Fibroblast of peridontal ligament (primary cell): Measurements from ENCODE around the gene MAML3.

ENCODE experiments used
- DNase-seq: peaks from one replicate; pipeline ENCODE4 v3.0.0-alpha.2; 2010; ENCODE audit errors: extremely low read depth

Gene MAML3

DNA sequence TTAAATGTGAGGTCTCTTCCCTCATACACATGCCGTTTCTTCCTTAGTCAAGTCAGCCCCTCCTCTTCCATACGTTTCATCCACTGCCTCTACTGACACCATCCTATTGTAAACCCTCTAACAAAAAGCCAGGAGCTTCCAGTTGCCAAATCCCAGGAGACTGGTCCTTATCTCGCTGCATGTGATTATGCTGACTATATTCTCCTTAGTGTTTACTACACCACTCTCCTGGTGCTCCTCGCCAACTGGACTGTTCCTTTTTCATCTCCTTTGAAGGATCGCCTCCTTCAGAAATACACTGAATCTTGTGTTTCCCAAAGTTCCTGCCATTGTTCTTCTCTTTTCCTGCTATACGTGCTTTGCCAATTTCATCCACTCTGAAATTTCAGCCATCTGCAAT is 27.7 kb downstream of the MAML3 start:
- no peak for DNase-seq

DNA sequence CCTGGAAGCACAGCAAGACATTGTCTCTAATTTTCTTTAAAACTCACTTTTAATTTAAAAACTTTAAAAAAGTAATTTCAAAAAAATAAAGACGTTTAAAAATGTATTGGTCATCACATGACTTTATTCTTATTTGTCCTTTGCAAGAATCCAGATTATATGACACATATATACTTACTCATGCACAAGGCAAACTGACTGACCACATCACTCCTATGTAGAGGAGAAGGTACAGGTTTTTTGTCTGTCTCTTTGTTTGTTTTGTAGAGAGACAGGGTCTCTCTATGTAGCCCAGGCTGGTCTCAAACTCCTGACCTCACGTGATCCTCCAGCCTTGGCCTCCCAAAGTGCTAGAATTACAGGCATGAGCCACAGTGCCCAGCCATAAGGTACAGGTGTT is 28.6 kb downstream of the MAML3 start:
- no peak for DNase-seq

DNA sequence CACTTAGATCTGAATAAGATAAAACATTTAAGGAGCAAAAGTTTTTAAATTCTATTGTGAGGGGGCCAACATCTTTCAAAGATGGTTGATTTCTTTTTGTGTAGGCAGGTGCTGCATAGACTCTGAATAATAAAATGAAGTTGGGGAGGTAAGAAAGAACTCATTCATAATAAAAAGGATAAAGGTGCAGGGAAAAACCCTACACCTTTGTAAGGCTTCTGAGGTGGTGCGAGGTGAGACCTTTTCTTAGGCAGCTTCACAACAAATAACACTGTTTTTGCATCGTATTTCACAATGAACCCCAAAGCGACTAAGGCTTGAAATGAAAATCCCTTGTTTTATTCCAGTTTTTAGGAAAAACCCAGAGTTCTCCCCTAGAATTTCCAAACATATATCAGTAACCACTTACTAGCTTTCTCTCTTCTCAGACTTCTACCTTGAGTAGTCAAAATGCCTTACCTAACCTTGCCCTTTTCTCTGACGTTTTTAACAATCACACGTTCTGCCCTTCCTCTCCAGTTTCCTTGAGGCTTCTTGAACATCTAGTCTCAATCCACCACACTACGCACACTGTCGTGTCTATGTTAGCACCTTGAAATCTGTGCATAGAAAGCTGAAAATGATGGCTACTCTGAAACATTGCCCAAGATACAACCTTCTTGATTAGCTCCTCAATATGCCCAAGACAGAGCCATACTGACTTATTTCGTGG is 30.2 kb downstream of the MAML3 start:
- DNase-seq, result no peak

DNA sequence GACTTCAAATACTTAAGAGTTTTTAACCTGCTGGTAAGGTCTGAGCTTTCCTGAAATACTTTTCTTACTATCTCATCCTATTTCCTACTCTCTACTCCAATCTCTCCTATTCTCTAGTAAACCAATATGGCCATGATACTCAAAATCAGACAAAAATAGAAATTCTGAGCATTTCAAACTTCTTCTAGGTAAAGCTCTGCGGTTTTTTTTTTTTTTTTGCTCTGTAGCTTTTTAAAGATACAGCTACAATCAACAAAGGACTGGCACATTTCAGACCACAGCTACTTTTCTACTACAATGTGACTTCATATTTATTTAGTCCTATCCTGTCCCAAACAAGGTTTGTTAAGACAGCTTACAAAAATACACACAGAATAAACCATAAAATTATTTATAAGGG is 31.1 kb downstream of the MAML3 start:
- DNase-seq, result no peak

DNA sequence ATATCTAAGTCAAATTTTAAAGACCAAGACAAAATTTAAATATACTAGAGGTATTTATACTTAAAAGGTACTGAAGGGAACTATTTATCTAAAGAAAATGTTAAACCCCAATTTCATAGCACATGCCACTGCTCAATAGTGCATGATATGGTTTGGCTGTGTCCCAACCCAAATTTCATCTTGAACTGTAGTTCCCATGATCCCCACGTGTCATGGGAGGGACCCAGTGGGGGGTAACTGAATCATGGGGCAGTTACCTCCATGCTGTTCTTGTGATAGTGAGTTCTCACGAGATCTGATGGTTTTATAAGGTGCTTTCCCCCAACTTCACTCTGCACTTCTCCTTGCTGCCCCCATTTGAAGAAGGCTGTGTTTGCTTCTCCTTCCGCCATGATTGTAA is 32.3 kb downstream of the MAML3 start:
- DNase-seq, result no peak

DNA sequence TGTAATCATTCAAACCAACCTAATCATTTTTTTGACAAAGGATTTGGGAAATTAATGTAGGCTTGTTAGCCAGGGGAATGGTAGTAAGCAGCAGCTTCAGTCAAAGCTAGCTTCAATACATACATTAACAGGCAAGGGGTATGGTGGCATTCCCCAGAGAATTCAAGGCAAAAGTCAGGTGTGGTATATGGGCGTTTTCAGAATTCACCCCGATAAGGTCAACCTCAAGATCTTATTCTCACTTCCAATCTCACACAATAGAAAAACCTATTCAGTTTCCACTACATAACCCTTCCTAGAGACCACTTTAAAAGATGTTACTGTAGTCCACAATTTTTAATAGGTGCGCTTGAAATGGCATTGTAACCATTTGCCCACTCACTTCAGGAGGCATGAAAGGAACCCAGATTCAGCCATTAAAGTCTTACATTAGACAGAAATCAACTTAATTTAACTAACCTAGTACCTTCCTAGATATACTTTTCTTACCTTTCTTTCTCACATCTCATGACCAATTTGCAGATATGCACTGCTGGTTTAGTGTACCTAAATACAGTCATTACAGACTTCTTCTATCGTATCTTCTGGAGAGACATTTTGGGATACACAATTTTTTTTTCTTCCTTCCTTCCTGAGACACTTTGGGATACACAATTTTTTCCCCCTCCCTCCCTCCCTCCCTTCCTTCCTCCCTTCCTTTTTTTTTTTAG is 34.9 kb downstream of the MAML3 start:
- no peak for DNase-seq

DNA sequence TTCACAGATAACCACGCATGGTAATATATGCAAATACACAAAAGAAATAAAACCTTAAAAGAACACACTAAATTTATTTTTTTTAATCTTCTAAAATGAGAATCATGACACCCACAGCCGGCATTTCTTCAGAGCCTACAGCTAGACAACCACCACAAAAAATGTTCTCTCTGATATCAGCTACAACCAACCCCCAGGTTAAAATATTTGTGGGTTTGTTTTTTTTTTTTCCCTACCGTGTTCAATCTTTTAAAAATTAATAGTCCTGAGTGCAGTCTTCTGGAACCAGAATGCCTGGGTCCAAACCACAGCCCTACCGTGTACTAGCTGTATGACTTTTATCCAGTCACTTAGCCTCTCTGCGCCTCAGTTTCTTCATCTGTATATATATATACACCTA is 36.0 kb downstream of the MAML3 start:
- DNase-seq, result no peak

DNA sequence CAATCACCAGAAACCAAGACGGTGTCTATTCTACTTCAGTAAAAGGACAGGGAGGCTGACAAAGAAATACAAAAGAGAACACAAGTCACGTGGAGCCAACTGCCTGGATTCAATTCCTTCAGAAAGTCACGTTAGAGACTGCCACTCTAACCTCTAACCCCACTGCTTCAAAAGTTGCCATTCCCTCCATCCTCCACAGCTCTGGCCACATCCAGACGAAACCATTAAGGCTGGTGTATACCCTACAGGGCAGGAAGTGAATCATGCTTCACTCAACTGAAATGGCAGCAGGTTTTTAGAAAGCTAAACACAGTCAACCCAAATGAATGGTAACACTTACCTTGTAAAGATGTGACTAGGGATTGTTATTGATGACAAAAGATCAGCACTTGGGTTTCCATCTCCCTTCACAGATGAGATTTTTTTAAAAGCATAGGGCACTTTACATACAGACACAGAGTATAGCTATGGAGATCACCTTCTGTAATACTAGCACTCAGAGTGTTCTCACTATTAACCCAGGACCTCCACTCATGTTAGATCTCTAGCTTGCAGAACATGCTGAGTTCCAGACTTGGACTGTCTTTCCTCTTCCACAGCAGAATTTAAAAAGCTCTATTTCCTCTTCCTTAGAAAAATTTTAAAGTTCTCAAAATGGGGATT is 37.4 kb downstream of the MAML3 start:
- DNase-seq, result no peak

DNA sequence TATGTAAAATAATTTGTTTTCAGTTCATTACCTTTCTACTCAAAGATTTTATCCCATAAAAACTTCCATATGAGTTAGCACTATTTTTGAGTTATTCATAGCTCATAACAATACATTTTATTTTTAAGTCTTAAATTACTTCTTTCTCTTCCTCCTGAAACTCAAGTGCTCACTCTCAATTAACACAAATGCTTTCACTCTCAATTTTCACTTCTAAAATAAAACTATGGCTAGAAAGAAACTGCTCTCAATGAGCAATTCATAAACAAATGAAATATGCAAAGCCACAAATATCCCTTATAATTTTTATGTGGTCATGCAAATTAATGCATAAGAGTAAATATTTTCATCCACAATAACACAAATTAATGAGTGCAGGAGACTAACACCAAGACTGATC is 38.8 kb downstream of the MAML3 start:
- no peak for DNase-seq

DNA sequence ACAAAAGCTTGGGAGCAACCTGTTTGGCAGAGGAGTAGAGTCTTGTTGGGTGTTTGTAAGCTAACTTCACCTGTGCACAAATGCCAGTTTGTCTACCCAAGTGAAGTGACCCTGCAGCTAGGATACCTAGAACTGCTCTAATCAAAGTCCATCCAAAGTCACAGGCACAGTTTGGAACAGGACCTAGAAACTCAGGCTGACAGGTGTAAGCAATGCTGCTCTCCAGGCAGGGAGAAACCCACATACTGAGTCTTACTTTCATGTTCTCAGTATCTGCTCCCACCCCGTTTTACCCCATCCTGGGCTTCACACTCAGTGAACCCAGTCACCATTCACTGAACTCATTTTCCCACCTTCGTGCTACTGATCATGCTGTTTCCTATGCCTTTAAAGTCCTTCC is 40.3 kb downstream of the MAML3 start:
- DNase-seq, result no peak

DNA sequence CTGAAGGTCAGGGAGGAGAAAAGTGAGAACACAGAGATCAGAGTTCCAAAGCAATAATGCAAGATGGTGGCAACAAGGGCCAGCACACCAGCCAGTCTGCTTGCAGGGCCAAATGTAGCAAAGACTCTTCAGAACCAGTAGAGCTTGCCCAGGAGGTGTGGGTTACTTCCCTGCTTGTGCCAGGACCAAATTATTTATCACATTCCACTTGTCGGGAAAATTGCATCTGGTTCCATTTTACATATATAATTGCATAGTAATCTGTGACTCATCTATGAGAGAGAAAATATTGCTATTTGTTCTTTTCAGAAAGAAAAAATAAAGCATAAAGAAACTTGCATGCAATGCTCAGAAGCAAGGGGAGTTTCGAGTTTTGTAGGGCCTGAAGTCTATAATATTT is 41.4 kb downstream of the MAML3 start:
- DNase-seq, result peak; percentile 81

DNA sequence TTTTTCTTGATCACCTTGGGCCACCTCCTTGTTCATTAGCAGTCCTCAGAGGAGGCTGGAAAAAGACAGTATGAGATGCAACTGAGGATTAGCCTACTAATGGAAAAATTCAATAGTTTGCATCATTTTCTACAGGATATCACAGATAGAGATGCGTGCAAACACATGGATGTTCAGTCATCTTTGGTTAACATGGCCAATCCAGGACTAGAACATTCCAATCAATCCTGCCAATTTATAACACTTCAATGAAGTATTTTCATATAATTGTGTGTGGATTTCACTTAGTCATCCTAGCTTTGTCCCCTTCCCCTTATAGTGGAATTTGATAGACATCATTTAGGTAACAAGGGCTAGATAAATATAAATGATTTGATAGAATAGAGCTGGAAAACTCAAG is 42.7 kb downstream of the MAML3 start:
- DNase-seq, result no peak

DNA sequence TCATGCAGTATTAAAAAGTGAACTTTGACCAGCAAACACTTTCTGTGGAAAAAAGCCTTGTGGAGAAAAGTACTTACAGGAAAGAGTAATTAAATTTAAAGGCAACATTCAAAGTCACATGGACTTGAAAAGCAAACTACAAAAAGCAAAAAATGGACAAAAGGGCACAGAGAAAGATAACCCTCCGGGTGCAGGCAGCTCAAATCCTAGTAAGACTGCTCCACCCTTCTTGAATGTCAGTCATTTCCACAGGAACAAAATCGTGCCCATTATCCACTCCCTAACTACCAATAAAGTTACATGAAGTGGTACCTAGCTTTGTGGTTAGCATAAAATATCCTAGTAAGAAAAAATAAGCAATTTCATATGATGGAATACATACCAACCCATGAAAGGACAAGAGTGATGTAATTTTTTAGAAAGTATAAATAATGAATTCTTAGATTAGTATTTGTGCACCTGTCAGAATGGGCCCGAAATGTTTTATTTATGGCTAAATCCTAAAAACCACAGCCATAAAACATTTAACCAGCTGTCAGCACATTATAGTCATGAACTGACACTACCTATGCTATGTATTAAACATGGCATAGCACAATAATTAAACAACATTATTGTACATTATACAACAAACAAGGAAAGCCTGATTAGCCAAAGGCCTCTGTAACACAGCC is 43.3 kb downstream of the MAML3 start:
- DNase-seq, result no peak

DNA sequence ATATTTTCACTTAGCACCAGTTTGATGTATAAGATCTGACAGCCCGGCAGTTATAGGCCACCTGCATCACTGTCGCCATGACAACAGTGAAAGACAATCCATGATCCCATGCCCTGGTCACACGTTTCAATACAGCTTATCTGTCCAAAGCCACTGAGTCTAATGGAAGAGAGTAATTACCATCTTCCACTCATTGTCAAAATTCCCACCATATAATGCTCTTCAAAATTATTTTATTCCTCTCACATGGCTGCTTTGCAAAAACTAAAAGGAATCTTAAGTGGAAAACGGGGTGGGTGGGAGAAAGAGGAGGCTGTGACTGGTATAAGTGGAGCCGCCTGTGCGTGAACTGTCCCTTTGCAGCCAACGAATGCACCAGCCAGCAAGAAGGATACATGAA is 44.2 kb downstream of the MAML3 start:
- no peak for DNase-seq

DNA sequence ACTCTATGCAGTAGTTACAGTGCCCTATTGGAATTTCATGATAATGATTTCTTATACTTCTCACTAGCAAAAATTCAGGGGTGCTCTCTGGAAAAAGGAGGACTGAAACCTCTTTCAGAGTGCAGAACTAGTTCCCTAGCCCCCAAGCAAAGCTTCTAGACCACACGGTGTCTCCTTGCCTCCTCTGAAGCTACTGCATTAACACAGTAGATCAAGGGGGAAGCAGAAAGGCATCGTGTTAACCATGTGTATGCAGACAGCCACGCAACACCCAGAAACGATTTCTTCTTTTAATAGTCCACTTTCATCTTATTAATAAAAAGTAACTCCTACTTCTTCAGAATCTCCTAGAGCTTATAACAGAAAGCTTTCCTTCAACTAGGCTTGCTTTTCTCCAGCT is 44.7 kb downstream of the MAML3 start:
- DNase-seq, result no peak

DNA sequence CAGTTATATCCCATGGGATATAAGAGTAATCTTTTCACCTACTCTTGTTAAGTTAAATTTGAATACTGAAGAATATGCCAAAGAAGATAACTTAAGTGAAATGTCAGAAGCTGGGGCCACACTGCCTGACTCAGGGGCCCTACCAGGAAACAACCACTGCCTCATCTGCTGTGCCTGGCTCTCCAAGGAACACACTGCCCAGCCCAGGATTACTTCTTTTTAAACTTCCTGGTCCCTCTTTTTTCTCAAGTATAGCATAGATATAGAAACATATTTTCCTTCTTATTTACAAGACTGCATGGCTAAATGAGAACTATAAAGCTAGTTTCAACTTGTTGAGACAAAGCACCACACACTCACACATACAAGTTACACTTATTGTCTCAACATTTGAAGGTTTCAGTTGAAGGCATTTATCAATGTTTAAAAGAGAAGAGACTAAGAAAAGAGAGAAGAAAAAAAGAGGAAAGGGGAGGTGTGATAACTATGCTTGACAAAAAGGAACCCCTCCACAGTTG is 45.2 kb downstream of the MAML3 start:
- no peak for DNase-seq

DNA sequence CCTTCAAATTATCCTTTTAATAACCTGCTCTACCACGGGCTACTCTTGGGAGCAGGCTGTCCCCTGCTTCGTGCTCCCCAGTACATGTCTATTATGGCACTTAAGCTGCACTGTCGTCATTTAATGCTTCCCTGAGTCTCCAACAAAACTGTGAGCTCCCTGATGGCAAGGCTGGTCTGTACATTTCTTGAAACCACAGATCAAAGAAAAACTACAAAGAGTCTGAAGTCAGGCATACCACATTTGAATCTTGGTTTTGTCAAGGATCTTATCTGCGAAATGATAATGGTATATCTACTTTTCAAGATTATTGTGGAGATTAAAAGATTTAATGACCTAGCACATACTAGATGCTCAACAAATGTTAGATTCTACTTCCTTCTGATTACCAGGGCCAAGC is 45.7 kb downstream of the MAML3 start:
- no peak for DNase-seq

DNA sequence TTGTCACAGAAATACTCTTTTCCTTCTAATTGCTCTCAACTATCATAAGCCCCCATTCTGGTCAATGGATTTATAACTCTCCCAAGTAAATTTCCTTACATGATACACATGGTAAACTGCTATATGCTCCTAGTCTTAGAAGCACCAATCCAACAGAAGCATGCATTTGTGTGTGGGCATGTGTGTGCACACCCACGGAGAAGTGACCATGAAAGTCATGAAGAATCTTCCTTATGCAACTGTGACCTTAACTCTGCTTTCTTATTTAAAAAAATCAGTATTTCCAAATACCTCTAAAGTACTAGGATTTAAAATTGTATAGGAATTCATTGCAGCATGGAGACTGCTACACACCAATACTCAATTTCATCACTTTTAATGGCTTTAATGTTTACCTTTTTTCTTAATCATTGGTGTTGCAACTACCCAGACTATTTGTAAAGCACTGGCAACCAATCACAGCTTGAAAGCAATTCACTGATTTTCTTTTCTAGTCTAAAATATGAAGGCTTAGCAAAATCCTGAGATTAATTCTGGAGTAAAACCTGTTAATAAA is 47.6 kb downstream of the MAML3 start:
- DNase-seq, result no peak

DNA sequence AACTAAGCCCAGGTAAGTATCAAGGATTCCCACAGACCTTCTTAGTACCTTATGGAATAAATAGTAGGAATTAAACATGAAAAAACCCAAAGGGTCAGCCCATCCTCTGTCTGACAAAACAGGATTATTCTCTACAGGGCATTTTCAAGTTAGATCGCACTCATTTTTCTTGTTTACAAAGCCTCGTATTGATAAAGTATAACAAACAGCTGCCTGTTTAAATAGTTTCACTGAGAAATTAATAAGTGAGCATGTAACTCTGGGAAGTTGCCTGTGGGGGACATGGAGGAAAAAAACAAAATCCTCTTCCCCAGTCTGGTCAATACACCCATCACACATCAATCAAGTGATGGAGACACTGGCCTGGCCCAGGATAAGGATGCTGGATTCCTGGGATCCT is 48.5 kb downstream of the MAML3 start:
- no peak for DNase-seq

DNA sequence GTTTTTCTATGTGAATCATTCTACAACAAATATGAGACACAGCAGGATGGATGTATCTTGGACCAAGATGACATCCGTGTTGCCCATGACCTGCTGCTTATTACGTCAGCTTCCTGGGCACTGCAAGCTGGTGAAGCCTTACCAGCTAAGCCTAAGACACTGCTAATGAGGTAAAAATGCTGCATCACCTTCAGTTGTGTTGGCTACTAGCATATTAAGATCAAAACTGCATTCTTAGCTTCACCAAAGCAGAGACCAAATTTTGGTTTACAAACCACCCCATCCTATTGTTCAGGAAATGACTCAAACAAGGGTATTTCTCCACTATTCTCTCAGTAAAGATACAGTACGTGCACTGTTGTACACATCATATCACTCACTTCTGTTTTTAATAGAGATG is 50.3 kb downstream of the MAML3 start:
- DNase-seq, result no peak

DNA sequence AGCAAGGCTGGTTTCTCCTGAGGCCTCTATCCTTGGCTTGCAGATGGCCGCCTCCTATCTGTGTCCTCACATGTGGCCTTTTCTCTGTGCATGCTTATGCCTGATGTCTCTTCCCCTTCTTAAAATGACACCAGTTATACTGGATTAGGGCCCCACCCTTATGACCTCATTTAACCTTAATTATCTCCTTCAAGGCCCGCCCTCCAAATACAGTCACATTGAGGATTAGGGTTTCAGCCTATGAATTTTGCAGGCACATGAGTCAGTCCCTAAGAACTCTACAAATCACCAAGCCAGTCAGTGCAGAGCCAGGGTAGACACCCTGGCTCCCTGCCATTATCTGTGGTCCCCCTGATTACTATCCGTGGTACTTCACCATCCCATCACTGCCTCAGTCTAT is 51.6 kb downstream of the MAML3 start:
- no peak for DNase-seq

DNA sequence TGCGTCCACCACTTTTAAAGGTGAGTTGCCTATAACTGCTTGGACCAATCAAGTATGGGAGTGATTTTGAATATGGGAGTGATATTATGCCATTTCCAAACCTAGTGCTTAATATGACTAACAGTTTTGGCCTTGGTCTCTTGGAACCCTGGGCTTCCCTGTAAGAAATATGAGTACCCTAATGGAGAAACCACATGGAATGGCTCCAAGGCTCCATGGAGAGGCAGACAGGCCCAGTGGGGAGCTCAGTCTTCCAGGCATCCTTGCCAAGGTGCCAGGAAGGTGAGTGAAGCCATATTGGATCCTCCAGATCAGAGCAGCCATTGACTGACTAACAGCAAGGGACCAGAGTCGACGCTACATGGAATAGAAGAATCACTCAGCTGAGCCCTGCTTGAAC is 53.2 kb downstream of the MAML3 start:
- no peak for DNase-seq
